ENCODE measurements around the gene ATF7.

DNA sequence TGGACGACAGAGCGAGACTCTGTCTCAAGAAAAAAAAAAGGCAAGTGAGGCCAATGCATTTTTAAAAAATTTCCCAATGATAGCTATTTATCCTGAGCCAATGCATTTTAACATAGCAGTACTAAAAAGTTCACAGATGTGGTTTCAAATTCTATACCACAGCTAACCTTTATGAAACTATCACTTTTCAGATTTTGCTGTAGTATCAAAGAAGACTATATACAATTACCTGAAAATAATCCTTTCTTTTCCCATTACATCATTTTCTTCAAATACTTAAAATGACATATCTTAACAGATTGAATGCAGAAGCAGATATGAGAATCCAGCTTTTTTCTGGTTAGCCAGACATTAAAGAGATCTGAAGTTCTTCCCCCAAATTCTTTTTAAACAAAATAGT, 13.2 kb downstream of the ATF7 start:
- TF ChIP-seq CTCF (IDR thresholded peaks at IDR 0.05) (no peak), POLR2A (IDR thresholded peaks at IDR 0.05) (no peak)

Data from esophagus squamous epithelium (tissue), 4 donors.